HepG2 (cell line): ENCODE data around the gene PASK. TPM values are rescaled to one million over a fixed set of nuclear protein-coding genes. Genes with fewer than 3 reads are reported as not detected.

Experiments used
- ATAC-seq: fragments of 200-7000 bp; cut with Tn5 transposase; 3 replicates; pipeline ENCODE4 v1.9.1; 2020; ENCODE audit warnings: mild to moderate bottlenecking, moderate library complexity
- BruUV-seq: library from RNA; stranded (reverse); fragments of 400-500 nt; replicated peaks from 2 replicates; lab custom pipeline; 2021; lab: Mats Ljungman, UMichigan
- CTCF ChIA-PET: fragments of 300-600 bp; formaldehyde crosslinking; extraction: SDS; loops from one replicate; lab custom pipeline; 2021; ENCODE audit warnings: low total read pairs, inconsistent platforms, low intra/inter-chr PET ratio; lab: Yijun Ruan, JAX
- POLR2A ChIA-PET: fragments of 350-600 bp; sonication (Branson Sonifier 250); formaldehyde crosslinking; loops from one replicate; lab custom pipeline; 2020; ENCODE audit warnings: antibody characterized with exemption, inconsistent platforms; lab: Yijun Ruan, JAX
- DNase-seq: peaks from one replicate; pipeline ENCODE4 v3.0.0-alpha.2; 2015; ENCODE audit warnings: low spot score
- FAIRE-seq: peaks from 3 replicates; lab custom pipeline; 2011; peaks lifted over from hg19 to GRCh38; lab: Jason Lieb, UNC
- H2AFZ ChIP-seq: one replicate; pipeline ENCODE4 v1.6.1; 2011; ENCODE audit warnings: low read length, inconsistent platforms
- H3K27ac ChIP-seq: fragments of 300-600 bp; 3 replicates; pipeline ENCODE4 v1.8.0; 2011; ENCODE audit warnings: mixed run types, mild to moderate bottlenecking, mixed read lengths, low read length, inconsistent platforms; ENCODE audit not compliant: insufficient read depth; ENCODE audit errors: extremely low read length
- H3K27me3 ChIP-seq, 2 experiments: fragments of 200-600 bp in 1 of 2; 2 replicates in 1 of 2; 3 replicates in 1 of 2; pipeline versions ENCODE4 v1.6.0 to v1.8.0; 2011; ENCODE audit warnings: low read length in 2 of 2, mild to moderate bottlenecking in 2 of 2, moderate library complexity in 2 of 2, inconsistent platforms in 1 of 2; ENCODE audit not compliant: insufficient read depth in 2 of 2, control insufficient read depth in 1 of 2
- H3K36me3 ChIP-seq, 2 experiments: fragments of 200-600 bp in 1 of 2; replicated peaks in 1 of 2; 2 replicates in 1 of 2; 3 replicates in 1 of 2; pipeline versions ENCODE4 v1.5.1 to v1.8.0; 2011; ENCODE audit warnings: low read length in 2 of 2, inconsistent platforms in 1 of 2; ENCODE audit not compliant: insufficient read depth in 2 of 2, control insufficient read depth in 1 of 2
- H3K4me1 ChIP-seq: 2 replicates; pipeline ENCODE4 v1.5.1; 2012; ENCODE audit warnings: low read length, inconsistent platforms; ENCODE audit not compliant: insufficient read depth
- H3K4me2 ChIP-seq: 2 replicates; pipeline ENCODE4 v1.6.0; 2011; ENCODE audit warnings: low read depth, low read length, inconsistent platforms
- H3K4me3 ChIP-seq, 3 experiments: fragments of 200-600 bp in 1 of 3; sonication (generic), shearing (Covaris generic) in 1 of 3; replicated peaks in 1 of 3; 2 replicates each; pipeline ENCODE4 v1.5.1; 2011 to 2016; ENCODE audit warnings: low read length in 3 of 3, inconsistent platforms in 2 of 3, low read depth in 2 of 3, mild to moderate bottlenecking in 2 of 3, control low read depth in 1 of 3, mixed read lengths in 1 of 3; ENCODE audit not compliant: insufficient read depth in 1 of 3
- H3K79me2 ChIP-seq: one replicate; pipeline ENCODE4 v1.6.1; 2011; ENCODE audit warnings: low read length, inconsistent platforms; ENCODE audit not compliant: insufficient read depth
- H3K9ac ChIP-seq: 2 replicates; pipeline ENCODE4 v1.6.0; 2011; ENCODE audit warnings: mild to moderate bottlenecking, low read depth, low read length, inconsistent platforms; ENCODE audit not compliant: insufficient read depth
- H3K9me3 ChIP-seq: 2 replicates; pipeline ENCODE4 v1.5.1; 2012; ENCODE audit warnings: mild to moderate bottlenecking, low read length
- H4K20me1 ChIP-seq: 2 replicates; pipeline ENCODE4 v1.6.0; 2011; ENCODE audit warnings: inconsistent platforms, mild to moderate bottlenecking, low read length, moderate library complexity; ENCODE audit not compliant: insufficient read depth
- CHCHD3 ChIP-seq: sonication (generic); formaldehyde crosslinking; IDR thresholded peaks from 2 replicates; pipeline ENCODE4 v1.8.0; 2022; ENCODE audit warnings: mild to moderate bottlenecking, missing genetic modification reagents, moderate library complexity
- FOXP4 ChIP-seq: sonication (generic); formaldehyde crosslinking; IDR thresholded peaks from 2 replicates; pipeline ENCODE4 v1.4.0; 2020; ENCODE audit warnings: missing genetic modification reagents
- KMT2A ChIP-seq: sonication (generic); formaldehyde crosslinking; IDR thresholded peaks from 2 replicates; pipeline ENCODE4 v1.4.0; 2020; ENCODE audit warnings: missing genetic modification reagents
- MIXL1 ChIP-seq: IDR thresholded peaks from 2 replicates; pipeline ENCODE4 v1.6.1; 2016
- PHF8 ChIP-seq: sonication (generic); formaldehyde crosslinking; IDR thresholded peaks from 2 replicates; pipeline ENCODE4 v1.5.0; 2020; ENCODE audit warnings: missing genetic modification reagents
- RFXANK ChIP-seq: IDR thresholded peaks from 2 replicates; pipeline ENCODE4 v1.6.1; 2016
- ZNF251 ChIP-seq: sonication (generic); formaldehyde crosslinking; IDR thresholded peaks from 2 replicates; pipeline ENCODE4 v1.9.0; 2021; ENCODE audit warnings: mild to moderate bottlenecking, missing genetic modification reagents
- ZNF333 ChIP-seq: sonication (generic); formaldehyde crosslinking; IDR thresholded peaks from 2 replicates; pipeline ENCODE4 v1.4.0; 2020; ENCODE audit warnings: mild to moderate bottlenecking, missing genetic modification reagents, borderline replicate concordance
- ZNF496 ChIP-seq: sonication (generic); formaldehyde crosslinking; IDR thresholded peaks from 2 replicates; pipeline ENCODE4 v1.8.1; 2023; ENCODE audit warnings: mild to moderate bottlenecking, moderate library complexity, missing genetic modification reagents; ENCODE audit not compliant: insufficient replicate concordance
- ZNF687 ChIP-seq: sonication (generic); formaldehyde crosslinking; IDR thresholded peaks from 2 replicates; pipeline ENCODE4 v1.5.1; 2020; ENCODE audit warnings: mild to moderate bottlenecking, missing genetic modification reagents, moderate library complexity
- WGBS: methylation state at CpG from one replicate; pipeline ENCODE4 v1.1.6; 2017; ENCODE audit warnings: low lambda C conversion rate; 5-methylcytosine and 5-hydroxymethylcytosine counted together
- in situ Hi-C: cut with HindIII; loops from 2 replicates; pipeline ENCODE4 v1.10.0; 2017; ENCODE audit warnings: low pct_unique_long_range_greater_than_20kb; ENCODE audit not compliant: extremely low pct_ligation_motif_present
- intact Hi-C: fragments of 100-400 bp; cut with micrococcal nuclease; formaldehyde crosslinking; loops from one replicate; pipeline ENCODE4 v1.10.0; 2022; ENCODE audit not compliant: unreplicated experiment
- polyA plus RNA-seq, 8 experiments: library from polyadenylated mRNA; depleted of rRNA in 3 of 8; stranded (reverse) in 7 of 8; unstranded in 1 of 8; fragments of >200 nt; fragmentation: Illumina TruSeq in 4 of 8; extraction: Trizol in 4 of 8; gene quantifications; 2 replicates each; pipeline versions ENCODE4 v1.2.1 to v1.2.3, GENCODE V29; 2011 to 2016; ENCODE audit warnings: low read depth in 4 of 8, missing spikeins in 1 of 8, mixed read lengths in 1 of 8; ENCODE audit not compliant: insufficient read depth in 1 of 8
- total RNA-seq, 5 experiments: library from RNA; depleted of rRNA; stranded (reverse); fragments of >200 nt; fragmentation: Illumina TruSeq; extraction: Trizol; gene quantifications; 2 replicates each; pipeline ENCODE4 v1.2.3, GENCODE V29; 2016; ENCODE audit warnings: low read depth in 1 of 5
- TF ChIP-seq, protein P1 (sequence below): sonication (generic); formaldehyde crosslinking; conservative IDR thresholded peaks from 2 replicates; pipeline ENCODE4 v1.8.0; 2022; ENCODE audit warnings: mild to moderate bottlenecking, moderate library complexity, missing genetic modification reagents
- TF ChIP-seq, protein P2 (sequence below), 2 experiments: sonication (generic) in 1 of 2; formaldehyde crosslinking in 1 of 2; IDR thresholded peaks; 2 replicates each; pipeline versions ENCODE4 v1.5.1 to v1.6.1; 2011 to 2020; ENCODE audit warnings: borderline replicate concordance in 1 of 2, low read depth in 1 of 2, low read length in 1 of 2, mild to moderate bottlenecking in 1 of 2, missing genetic modification reagents in 1 of 2, moderate library complexity in 1 of 2

PASK gene
- total and polyA plus RNA-seq, 2 of the 13 experiments (the other 11 are each of a cell fraction or from before 2014, with no cell fraction given), result 6.9 to 17.0 TPM

GRCh38 chr2:241131531-241131930, 17.7 kb downstream of the PASK start (continued):
- TF ChIP-seq FOXP4 (CRISPR knock-in tag), result no peak
- no peak for TF ChIP-seq PHF8 (CRISPR knock-in tag)

GRCh38 chr2:241130316-241130715, 19.0 kb downstream of the PASK start:
- DNase-seq (no peak), FAIRE-seq (no peak), ATAC-seq (no peak)
- peaks cover 7 to 14% of the 10 kb centered on the region in 2 experiments; a peak in 4 of 5 replicates for H3K36me3 ChIP-seq
- no peaks in the 10 kb centered on the region for H3K27me3 ChIP-seq
- ChIA-PET CTCF (no interaction called here), POLR2A (no interaction called here)
- intact Hi-C loops, result no loop called here
- no peaks in the 10 kb centered on the region for H3K79me2 ChIP-seq
- no peak overlapping the region for H2AFZ ChIP-seq
- no peak overlapping the region for H3K4me3 ChIP-seq
- H3K9ac ChIP-seq, result no peak overlapping the region
- H3K27ac ChIP-seq, result no peak overlapping the region
- no peak overlapping the region for H3K4me2 ChIP-seq
- H4K20me1 ChIP-seq, result no peaks in the 10 kb centered on the region
- H3K9me3 ChIP-seq, result no peaks in the 10 kb centered on the region
- in situ Hi-C loops, result no loop called here
- peaks cover 5% of the 10 kb centered on the region for H3K4me1 ChIP-seq
- no TSS peak for BruUV-seq
- WGBS, result 94% methylated on average over 16 of the region's 16 CpGs
- TF ChIP-seq MIXL1 (CRISPR knock-in tag), result no peak
- no peak for TF ChIP-seq ZNF687 (CRISPR knock-in tag)
- no peak for TF ChIP-seq ZNF251
- TF ChIP-seq, protein P1, sequence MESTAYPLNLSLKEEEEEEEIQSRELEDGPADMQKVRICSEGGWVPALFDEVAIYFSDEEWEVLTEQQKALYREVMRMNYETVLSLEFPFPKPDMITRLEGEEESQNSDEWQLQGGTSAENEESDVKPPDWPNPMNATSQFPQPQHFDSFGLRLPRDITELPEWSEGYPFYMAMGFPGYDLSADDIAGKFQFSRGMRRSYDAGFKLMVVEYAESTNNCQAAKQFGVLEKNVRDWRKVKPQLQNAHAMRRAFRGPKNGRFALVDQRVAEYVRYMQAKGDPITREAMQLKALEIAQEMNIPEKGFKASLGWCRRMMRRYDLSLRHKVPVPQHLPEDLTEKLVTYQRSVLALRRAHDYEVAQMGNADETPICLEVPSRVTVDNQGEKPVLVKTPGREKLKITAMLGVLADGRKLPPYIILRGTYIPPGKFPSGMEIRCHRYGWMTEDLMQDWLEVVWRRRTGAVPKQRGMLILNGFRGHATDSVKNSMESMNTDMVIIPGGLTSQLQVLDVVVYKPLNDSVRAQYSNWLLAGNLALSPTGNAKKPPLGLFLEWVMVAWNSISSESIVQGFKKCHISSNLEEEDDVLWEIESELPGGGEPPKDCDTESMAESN (CRISPR knock-in tag), result no peak
- TF ChIP-seq KMT2A, result no peak
- TF ChIP-seq CHCHD3 (CRISPR knock-in tag), result no peak
- TF ChIP-seq ZNF496 (CRISPR knock-in tag), result no peak
- TF ChIP-seq, protein P2, sequence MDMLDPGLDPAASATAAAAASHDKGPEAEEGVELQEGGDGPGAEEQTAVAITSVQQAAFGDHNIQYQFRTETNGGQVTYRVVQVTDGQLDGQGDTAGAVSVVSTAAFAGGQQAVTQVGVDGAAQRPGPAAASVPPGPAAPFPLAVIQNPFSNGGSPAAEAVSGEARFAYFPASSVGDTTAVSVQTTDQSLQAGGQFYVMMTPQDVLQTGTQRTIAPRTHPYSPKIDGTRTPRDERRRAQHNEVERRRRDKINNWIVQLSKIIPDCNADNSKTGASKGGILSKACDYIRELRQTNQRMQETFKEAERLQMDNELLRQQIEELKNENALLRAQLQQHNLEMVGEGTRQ (IDR thresholded peaks at IDR 0.05; ENCODE audit: low read depth, low read length), result no peak
- TF ChIP-seq, protein P2 (CRISPR knock-in tag; IDR thresholded peaks at IDR 0.05; ENCODE audit: borderline replicate concordance), result no peak
- TF ChIP-seq RFXANK, result no peak
- TF ChIP-seq ZNF333 (CRISPR knock-in tag), result no peak
